Adipocyte (in vitro differentiated cells): Measurements from ENCODE around the gene ASB6.
"Not testable (repeated sequence)": the region's sequence is repeated elsewhere in the genome, so short reads cannot be mapped to it uniquely, and the experiment has no call there.

Experiments used
- DNase-seq: peaks from one replicate; pipeline ENCODE4 v3.0.0-alpha.2; 2015; ENCODE audit warnings: low read depth
- H3K27me3 ChIP-seq: replicated peaks from 2 replicates; pipeline ENCODE4 v1.7.0; 2013; ENCODE audit warnings: mild to moderate bottlenecking, low read length, moderate library complexity; ENCODE audit not compliant: control insufficient read depth, insufficient read depth
- H3K36me3 ChIP-seq: 2 replicates; pipeline ENCODE4 v1.7.0; 2013; ENCODE audit warnings: low read length, mild to moderate bottlenecking, moderate library complexity; ENCODE audit not compliant: control insufficient read depth, insufficient read depth, severe bottlenecking
- H3K4me1 ChIP-seq: 2 replicates; pipeline ENCODE4 v1.7.0; 2013; ENCODE audit warnings: mild to moderate bottlenecking, low read length, moderate library complexity; ENCODE audit not compliant: control insufficient read depth, insufficient read depth
- H3K4me3 ChIP-seq: 2 replicates; pipeline ENCODE4 v1.7.0; 2013; ENCODE audit warnings: mild to moderate bottlenecking, low read length, moderate library complexity
- H3K9ac ChIP-seq: 2 replicates; pipeline ENCODE4 v1.7.0; 2013; ENCODE audit warnings: mild to moderate bottlenecking, low read length, moderate library complexity
- H3K9me3 ChIP-seq: 2 replicates; pipeline ENCODE4 v1.7.0; 2013; ENCODE audit warnings: mild to moderate bottlenecking, low read length, moderate library complexity; ENCODE audit not compliant: control insufficient read depth

ASB6 gene

DNA sequence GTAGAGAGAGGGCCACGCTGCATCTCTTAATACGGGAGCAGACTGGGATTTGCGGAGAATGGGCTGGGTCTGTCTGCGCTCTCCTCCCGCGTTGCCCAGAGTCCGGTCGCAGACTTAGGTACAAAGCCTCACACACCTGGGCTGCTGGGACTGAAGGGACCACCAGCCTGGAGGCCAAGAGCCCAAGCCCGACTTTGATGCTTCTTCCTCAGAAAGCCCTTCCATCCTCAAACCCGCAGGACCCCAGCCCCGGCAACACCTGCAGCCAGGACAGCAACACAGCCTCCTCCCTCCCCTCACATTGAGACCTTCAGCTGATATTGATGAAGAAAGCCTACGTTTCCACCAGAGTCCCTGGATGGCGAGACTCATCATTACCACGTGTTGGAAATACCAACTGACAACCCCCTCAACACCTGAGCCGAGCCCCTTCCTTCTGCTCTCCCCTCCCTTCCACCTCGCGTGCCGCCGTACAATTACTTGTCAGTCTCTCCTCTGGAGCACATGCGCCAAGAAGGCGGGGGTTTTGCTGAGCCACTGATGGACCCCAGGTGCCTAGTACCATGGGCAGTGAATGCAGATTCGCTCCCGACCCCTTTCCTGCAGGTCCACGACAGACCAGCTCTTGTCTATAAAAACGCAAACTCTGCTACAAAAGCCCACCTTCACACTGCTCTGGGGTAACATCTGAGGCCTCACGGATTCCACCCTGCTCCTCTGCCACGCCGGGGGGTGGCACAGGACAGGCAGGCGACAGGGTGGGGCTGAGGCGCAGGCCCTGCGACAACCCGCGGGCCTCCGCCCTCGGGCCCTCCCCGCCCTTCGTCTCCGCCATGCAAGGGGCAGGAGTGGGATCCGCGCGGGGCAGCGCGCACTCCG, 841 bp downstream of the ASB6 start:
- Histone ChIP-seq H3K4me1 (peaks cover 28% of the 10 kb centered on the region), H3K9me3 (no peaks in the 10 kb centered on the region), H3K9ac (peak overlapping the region; percentile 95), H3K27me3 (no peaks in the 10 kb centered on the region), H3K4me3 (peak overlapping the region; percentile 99), H3K36me3 (peaks cover 31% of the 10 kb centered on the region)
- peak; percentile 24 for DNase-seq

DNA sequence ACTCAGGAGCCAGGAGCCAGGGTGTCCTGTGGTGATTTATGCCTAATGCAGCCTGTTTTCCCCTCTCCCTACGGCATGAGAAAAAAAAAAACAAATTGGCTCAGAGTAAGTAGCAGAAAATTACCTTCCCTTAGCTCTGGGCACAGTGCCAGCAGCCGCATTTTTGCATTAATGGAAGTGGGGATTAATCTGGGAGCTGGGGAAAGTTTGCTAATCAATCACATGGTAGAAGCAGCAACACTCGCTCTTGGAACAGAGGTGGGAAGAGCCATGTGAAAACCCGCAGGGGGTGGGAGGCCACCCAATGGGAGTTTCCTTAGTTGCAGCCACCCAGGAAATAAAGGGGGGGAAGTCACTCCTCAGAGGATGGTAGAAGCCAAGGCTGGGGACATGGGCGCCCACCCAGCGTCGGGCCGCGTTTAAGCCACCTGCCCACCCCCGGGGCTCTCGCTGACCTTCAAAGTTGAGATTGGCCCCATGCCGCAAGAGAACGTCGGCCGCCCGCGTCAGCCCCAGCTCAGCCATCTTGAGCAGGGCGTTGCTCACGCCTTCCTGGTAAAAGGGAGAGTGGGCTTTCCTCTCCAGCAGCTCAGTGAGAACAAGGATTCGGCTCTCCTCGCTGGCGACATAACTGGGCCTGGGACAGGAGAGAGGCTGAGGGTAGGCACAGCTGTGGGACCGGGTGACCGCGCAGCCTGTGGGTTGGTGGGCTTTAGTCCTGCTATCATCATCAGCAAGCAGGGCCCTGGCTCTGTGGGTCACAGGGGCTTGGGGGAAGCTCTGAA, 1.7 kb downstream of the ASB6 start:
- Histone ChIP-seq H3K4me1 (peaks cover 28% of the 10 kb centered on the region), H3K4me3 (peak overlapping the region; percentile 99), H3K36me3 (peaks cover 38% of the 10 kb centered on the region), H3K9me3 (no peaks in the 10 kb centered on the region), H3K27me3 (no peaks in the 10 kb centered on the region), H3K9ac (peak overlapping the region; percentile 95)
- DNase-seq, result peak; percentile 13

DNA sequence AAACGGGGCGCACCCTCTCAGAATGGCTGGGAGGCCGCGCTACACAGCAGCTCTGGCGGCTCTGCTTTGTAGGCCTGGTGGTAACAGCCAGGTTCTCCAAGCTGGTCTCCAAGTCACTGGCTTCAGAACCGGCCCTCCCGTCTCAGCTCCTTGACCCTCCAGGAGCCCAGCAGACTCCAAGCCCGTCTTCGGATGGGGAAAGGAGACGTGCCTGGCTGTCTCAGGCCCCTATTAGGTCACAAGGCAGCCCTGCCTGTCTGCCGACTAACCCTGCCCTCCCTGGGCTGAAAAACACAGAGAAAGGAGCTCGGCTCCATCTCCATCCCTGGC, 2.2 kb downstream of the ASB6 start:
- Histone ChIP-seq H3K36me3 (peaks cover 43% of the 10 kb centered on the region), H3K4me3 (no peak overlapping the region), H3K9me3 (no peaks in the 10 kb centered on the region)

DNA sequence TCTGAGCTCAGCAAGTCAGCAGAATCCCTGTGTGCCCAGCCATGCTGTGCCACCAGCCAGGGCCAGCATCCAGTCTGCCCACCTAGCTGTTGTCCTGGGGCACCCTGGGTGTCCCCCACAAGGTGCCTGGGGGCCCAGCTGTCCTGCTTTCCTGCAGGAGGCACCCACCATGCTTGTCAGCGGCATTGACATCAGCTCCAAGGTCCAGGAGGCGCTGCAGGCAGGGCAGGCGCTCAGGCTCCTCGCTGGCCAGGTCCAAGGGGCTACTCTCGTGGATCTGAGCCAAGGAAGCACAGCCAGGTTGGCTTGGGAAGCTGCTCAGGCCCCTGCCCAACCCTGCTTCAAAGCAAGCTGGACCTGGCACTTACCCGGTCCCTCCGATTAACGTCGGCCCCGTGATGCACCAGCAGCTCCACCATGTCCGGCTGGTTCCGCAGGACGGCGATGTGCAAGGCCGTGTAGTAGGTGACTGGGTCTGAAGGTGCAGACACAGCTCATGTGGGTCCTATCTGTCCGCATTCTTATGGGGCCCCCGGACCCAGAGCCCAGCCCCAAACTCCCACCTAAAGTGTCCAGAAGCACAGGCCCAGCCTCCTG, 2.8 kb downstream of the ASB6 start:
- no peaks in the 10 kb centered on the region for H3K27me3 ChIP-seq
- peak overlapping the region; percentile 60 for H3K9ac ChIP-seq
- H3K4me3 ChIP-seq, result no peak overlapping the region
- H3K36me3 ChIP-seq, result peaks cover 48% of the 10 kb centered on the region
- peaks cover 28% of the 10 kb centered on the region for H3K4me1 ChIP-seq
- no peak for DNase-seq
- H3K9me3 ChIP-seq, result no peaks in the 10 kb centered on the region

More for the DNA sequence above, 2.2 kb downstream of the ASB6 start:
- DNase-seq, result no peak
- Histone ChIP-seq H3K9ac (peak overlapping the region; percentile 60), H3K27me3 (no peaks in the 10 kb centered on the region), H3K4me1 (peaks cover 28% of the 10 kb centered on the region)

- peaks cover 61% of the 10 kb centered on the region for H3K36me3 ChIP-seq
- H3K27me3 ChIP-seq, result no peaks in the 10 kb centered on the region
- DNase-seq, result no peak
- peaks cover 28% of the 10 kb centered on the region for H3K4me1 ChIP-seq
- H3K4me3 ChIP-seq, result no peak overlapping the region
- H3K9me3 ChIP-seq, result no peaks in the 10 kb centered on the region
- H3K9ac ChIP-seq, result no peak overlapping the region
Observed at GRCh38 chr9:129637673-129638439, 4.1 kb downstream of the ASB6 start.

GRCh38 chr9:129637102-129637501, 4.8 kb downstream of the ASB6 start:
- Histone ChIP-seq H3K4me1 (peaks cover 30% of the 10 kb centered on the region), H3K36me3 (peaks cover 66% of the 10 kb centered on the region), H3K9me3 (no peaks in the 10 kb centered on the region), H3K27me3 (no peaks in the 10 kb centered on the region), H3K9ac (no peak overlapping the region), H3K4me3 (no peak overlapping the region)
- DNase-seq, result no peak

GRCh38 chr9:129636343-129636742, 5.6 kb downstream of the ASB6 start:
- Histone ChIP-seq H3K4me1 (peaks cover 38% of the 10 kb centered on the region), H3K36me3 (peaks cover 66% of the 10 kb centered on the region)
- not testable (repeated sequence) for H3K4me3 ChIP-seq, H3K9me3 ChIP-seq, H3K9ac ChIP-seq, DNase-seq, H3K27me3 ChIP-seq

DNA sequence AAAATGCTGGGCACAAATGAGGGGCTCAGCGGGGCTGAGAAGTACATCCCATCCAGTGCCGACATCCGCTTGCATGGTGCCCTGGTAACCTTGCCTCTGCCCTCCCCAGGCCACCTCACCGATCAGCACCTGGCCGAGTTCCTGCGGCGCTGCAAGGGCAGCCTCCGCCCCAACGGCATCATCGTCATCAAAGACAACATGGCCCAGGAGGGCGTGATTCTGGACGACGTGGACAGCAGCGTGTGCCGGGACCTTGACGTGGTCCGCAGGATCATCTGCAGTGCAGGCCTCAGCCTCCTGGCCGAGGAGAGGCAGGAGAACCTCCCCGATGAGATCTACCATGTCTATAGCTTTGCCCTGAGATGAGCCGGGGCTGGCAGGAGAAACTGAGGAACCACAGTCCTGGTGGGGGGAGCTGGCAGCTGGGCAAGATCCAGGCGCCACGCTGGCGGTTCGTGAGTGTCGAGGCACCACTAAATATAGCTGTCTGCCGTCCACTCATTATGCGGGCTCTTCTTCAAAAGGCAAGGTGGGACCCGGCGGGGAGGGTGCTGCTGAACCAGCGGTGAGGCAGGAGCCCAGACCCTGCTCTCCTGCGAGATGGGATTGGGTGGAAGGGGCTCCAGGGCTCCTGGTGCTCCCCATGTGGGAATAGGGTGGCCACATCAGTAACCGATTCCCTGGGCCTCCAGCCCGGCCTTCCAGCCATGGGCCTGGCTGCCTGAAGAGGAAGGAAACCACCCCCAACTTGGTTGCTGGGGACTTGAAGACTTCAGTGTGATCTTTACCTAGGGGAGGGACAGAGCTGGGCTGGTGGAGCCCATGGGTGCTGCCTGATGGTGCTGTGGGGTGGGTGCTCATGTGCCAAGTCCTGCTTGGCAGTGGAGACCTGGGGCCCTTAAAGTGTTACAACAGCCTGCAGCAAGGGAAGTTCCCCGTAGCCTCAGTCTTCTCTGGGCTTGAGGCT, 6.6 kb downstream of the ASB6 start:
- no peak overlapping the region for H3K9ac ChIP-seq
- peaks cover 66% of the 10 kb centered on the region for H3K36me3 ChIP-seq
- no peak for DNase-seq

DNA sequence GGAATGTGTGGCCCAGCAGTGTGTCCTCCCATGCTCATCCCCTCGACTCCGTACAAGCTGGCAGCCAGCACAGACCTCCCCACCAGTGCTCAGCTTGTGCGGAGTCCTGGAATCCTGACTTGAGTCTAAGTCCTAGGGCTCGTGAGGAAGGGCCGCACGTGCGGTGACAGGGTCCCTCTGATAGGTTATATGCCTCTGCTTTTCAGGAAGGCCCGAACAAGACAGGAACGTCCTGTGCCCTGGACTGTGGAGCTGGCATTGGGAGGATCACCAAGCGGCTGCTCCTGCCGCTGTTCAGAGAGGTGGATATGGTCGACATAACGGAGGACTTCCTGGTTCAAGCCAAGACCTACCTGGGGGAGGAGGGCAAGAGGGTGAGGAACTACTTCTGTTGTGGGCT, 8.1 kb downstream of the ASB6 start:
- peaks cover 36% of the 10 kb centered on the region for H3K4me1 ChIP-seq
- H3K36me3 ChIP-seq, result peaks cover 61% of the 10 kb centered on the region
- no peak for DNase-seq
- no peak overlapping the region for H3K4me3 ChIP-seq
- no peaks in the 10 kb centered on the region for H3K9me3 ChIP-seq
- H3K27me3 ChIP-seq, result no peaks in the 10 kb centered on the region
- no peak overlapping the region for H3K9ac ChIP-seq

More for the DNA sequence above, 6.6 kb downstream of the ASB6 start:
- no peaks in the 10 kb centered on the region for H3K9me3 ChIP-seq
- no peaks in the 10 kb centered on the region for H3K27me3 ChIP-seq
- H3K4me1 ChIP-seq, result peaks cover 37% of the 10 kb centered on the region
- H3K4me3 ChIP-seq, result no peak overlapping the region

DNA sequence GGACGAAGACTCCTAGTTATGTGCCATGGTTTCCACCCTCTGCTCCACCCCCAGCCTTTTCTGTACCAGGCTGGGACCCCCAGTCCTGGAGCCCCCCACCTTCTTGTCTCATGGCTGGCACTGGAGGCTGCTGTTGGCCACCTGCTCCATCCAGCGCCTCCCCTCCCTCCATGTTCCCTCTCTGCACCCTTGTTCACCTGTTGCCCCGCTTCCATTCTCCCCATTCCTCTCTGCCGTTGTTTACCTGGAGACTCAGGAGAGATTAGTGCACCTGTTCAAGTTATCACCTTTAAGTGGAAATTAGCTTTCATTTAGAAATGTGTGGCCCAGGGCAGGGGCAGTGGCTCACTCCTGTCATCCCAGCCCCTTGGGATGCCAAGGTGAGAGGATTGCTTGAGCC, 8.7 kb downstream of the ASB6 start:
- H3K4me1 ChIP-seq, result peaks cover 43% of the 10 kb centered on the region
- H3K9me3 ChIP-seq, result no peaks in the 10 kb centered on the region
- H3K4me3 ChIP-seq, result no peak overlapping the region
- no peak overlapping the region for H3K9ac ChIP-seq
- H3K36me3 ChIP-seq, result peaks cover 54% of the 10 kb centered on the region
- no peaks in the 10 kb centered on the region for H3K27me3 ChIP-seq
- no peak for DNase-seq
